T-helper 2 cell treated with Interferon-gamma antibody and Interleukin-4, amounts not matched to agents 5 μg/mL and 100 μg/mL, for 36 hours (primary cell): Measurements from ENCODE around the gene ZNF439.
"Not testable (repeated sequence)": the region's sequence is repeated elsewhere in the genome, so short reads cannot be mapped to it uniquely, and the experiment has no call there.

Experiments
- DNase-seq: peaks from one replicate; pipeline ENCODE4 v3.0.0; 2021; ENCODE audit warnings: low spot score
- H3K27ac Mint-ChIP-seq: one replicate; pipeline ENCODE4 v1.8.0; 2021; ENCODE audit warnings: mild to moderate bottlenecking, mixed read lengths
- H3K27me3 Mint-ChIP-seq: one replicate; pipeline ENCODE4 v1.8.0; 2021; ENCODE audit warnings: low read depth, mixed read lengths
- H3K36me3 Mint-ChIP-seq: one replicate; pipeline ENCODE4 v1.8.0; 2021; ENCODE audit warnings: low read depth, mixed read lengths
- H3K4me1 Mint-ChIP-seq: one replicate; pipeline ENCODE4 v1.8.0; 2021; ENCODE audit warnings: low read depth, mixed read lengths
- H3K4me3 Mint-ChIP-seq: one replicate; pipeline ENCODE4 v1.8.0; 2022; ENCODE audit warnings: mild to moderate bottlenecking, moderate library complexity, mixed read lengths
- H3K9me3 Mint-ChIP-seq: one replicate; pipeline ENCODE4 v1.8.0; 2021; ENCODE audit warnings: mixed read lengths

ZNF439 gene

GRCh38 chr19:11847615-11848014 lies 911 bp upstream of the ZNF439 start:
- H3K4me1 Mint-ChIP-seq = peaks cover 12% of the 10 kb centered on the region
- H3K27ac Mint-ChIP-seq, DNase-seq, H3K27me3 Mint-ChIP-seq: not testable (repeated sequence)
- H3K4me3 Mint-ChIP-seq = peak overlapping the region; percentile 15
- peaks cover 40% of the 10 kb centered on the region for H3K9me3 Mint-ChIP-seq
- H3K36me3 Mint-ChIP-seq = peaks cover 28% of the 10 kb centered on the region

- peak overlapping the region; percentile 84 for H3K27ac Mint-ChIP-seq
- H3K4me1 Mint-ChIP-seq = peaks cover 12% of the 10 kb centered on the region
- H3K4me3 Mint-ChIP-seq = peak overlapping the region; percentile 89
- H3K9me3 Mint-ChIP-seq = peaks cover 36% of the 10 kb centered on the region
- H3K27me3 Mint-ChIP-seq = no peaks in the 10 kb centered on the region
- H3K36me3 Mint-ChIP-seq = peaks cover 30% of the 10 kb centered on the region
- DNase-seq = no peak
Observed at GRCh38 chr19:11848200-11848593, 329 bp upstream of the ZNF439 start.

- DNase-seq, H3K27ac Mint-ChIP-seq, H3K27me3 Mint-ChIP-seq, H3K4me3 Mint-ChIP-seq: not testable (repeated sequence)
- H3K9me3 Mint-ChIP-seq = peaks cover 34% of the 10 kb centered on the region
- H3K36me3 Mint-ChIP-seq = peaks cover 40% of the 10 kb centered on the region
- H3K4me1 Mint-ChIP-seq = peaks cover 12% of the 10 kb centered on the region
Observed at GRCh38 chr19:11850289-11850688, 1.8 kb downstream of the ZNF439 start.

GRCh38 chr19:11853358-11853757 lies 4.8 kb downstream of the ZNF439 start:
- Mint-ChIP-seq H3K4me1 (peaks cover 9% of the 10 kb centered on the region), H3K4me3 (no peak overlapping the region), H3K9me3 (peaks cover 54% of the 10 kb centered on the region), H3K27me3 (no peaks in the 10 kb centered on the region), H3K36me3 (peaks cover 50% of the 10 kb centered on the region), H3K27ac (no peak overlapping the region)
- no peak for DNase-seq

- Mint-ChIP-seq H3K36me3 (peaks cover 31% of the 10 kb centered on the region), H3K4me1 (no peaks in the 10 kb centered on the region), H3K4me3 (no peak overlapping the region), H3K9me3 (peaks cover 74% of the 10 kb centered on the region), H3K27me3 (no peaks in the 10 kb centered on the region), H3K27ac (no peak overlapping the region)
- no peak for DNase-seq
Observed at GRCh38 chr19:11856596-11857250, 8.2 kb downstream of the ZNF439 start.

- Mint-ChIP-seq H3K4me3 (no peak overlapping the region), H3K27ac (no peak overlapping the region), H3K36me3 (peaks cover 38% of the 10 kb centered on the region), H3K27me3 (no peaks in the 10 kb centered on the region), H3K9me3 (peaks cover 87% of the 10 kb centered on the region), H3K4me1 (no peaks in the 10 kb centered on the region)
- no peak for DNase-seq
Observed at GRCh38 chr19:11860721-11861120, 12.2 kb downstream of the ZNF439 start.

GRCh38 chr19:11861301-11861700 lies 12.8 kb downstream of the ZNF439 start:
- Mint-ChIP-seq H3K4me3 (no peak overlapping the region), H3K27me3 (no peaks in the 10 kb centered on the region), H3K4me1 (no peaks in the 10 kb centered on the region), H3K36me3 (peaks cover 39% of the 10 kb centered on the region), H3K9me3 (peaks cover 84% of the 10 kb centered on the region), H3K27ac (no peak overlapping the region)
- no peak for DNase-seq

GRCh38 chr19:11867766-11868165 lies 19.2 kb downstream of the ZNF439 start:
- DNase-seq, H3K27me3 Mint-ChIP-seq, H3K4me3 Mint-ChIP-seq, H3K4me1 Mint-ChIP-seq, H3K27ac Mint-ChIP-seq: not testable (repeated sequence)
- Mint-ChIP-seq H3K36me3 (peaks cover 54% of the 10 kb centered on the region), H3K9me3 (peaks cover 76% of the 10 kb centered on the region)

- peaks cover 52% of the 10 kb centered on the region for H3K36me3 Mint-ChIP-seq
- no peaks in the 10 kb centered on the region for H3K27me3 Mint-ChIP-seq
- no peak overlapping the region for H3K4me3 Mint-ChIP-seq
- peaks cover 73% of the 10 kb centered on the region for H3K9me3 Mint-ChIP-seq
- no peaks in the 10 kb centered on the region for H3K4me1 Mint-ChIP-seq
- DNase-seq = no peak
- no peak overlapping the region for H3K27ac Mint-ChIP-seq
Observed at GRCh38 chr19:11868188-11868587, 19.7 kb downstream of the ZNF439 start.

- no peaks in the 10 kb centered on the region for H3K27me3 Mint-ChIP-seq
- H3K36me3 Mint-ChIP-seq = peaks cover 18% of the 10 kb centered on the region
- peaks cover 53% of the 10 kb centered on the region for H3K9me3 Mint-ChIP-seq
- no peak overlapping the region for H3K27ac Mint-ChIP-seq
- no peak for DNase-seq
- H3K4me3 Mint-ChIP-seq = no peak overlapping the region
- H3K4me1 Mint-ChIP-seq = no peaks in the 10 kb centered on the region
Observed at GRCh38 chr19:11872624-11873023, 24.1 kb downstream of the ZNF439 start.

- Mint-ChIP-seq H3K9me3 (peaks cover 41% of the 10 kb centered on the region), H3K4me1 (no peaks in the 10 kb centered on the region), H3K4me3 (no peak overlapping the region), H3K27me3 (no peaks in the 10 kb centered on the region), H3K36me3 (peaks cover 6% of the 10 kb centered on the region), H3K27ac (no peak overlapping the region)
- DNase-seq = no peak
Observed at GRCh38 chr19:11873762-11874161, 25.2 kb downstream of the ZNF439 start.

- not testable (repeated sequence) for H3K27ac Mint-ChIP-seq, H3K4me1 Mint-ChIP-seq, H3K4me3 Mint-ChIP-seq, H3K27me3 Mint-ChIP-seq, H3K36me3 Mint-ChIP-seq
- peaks cover 13% of the 10 kb centered on the region for H3K9me3 Mint-ChIP-seq
- peak; percentile 10 for DNase-seq
Observed at GRCh38 chr19:11879687-11880266, 31.3 kb downstream of the ZNF439 start.

- H3K36me3 Mint-ChIP-seq = no peaks in the 10 kb centered on the region
- no peak overlapping the region for H3K27ac Mint-ChIP-seq
- peaks cover 11% of the 10 kb centered on the region for H3K9me3 Mint-ChIP-seq
- no peaks in the 10 kb centered on the region for H3K27me3 Mint-ChIP-seq
- no peak for DNase-seq
- H3K4me1 Mint-ChIP-seq = peaks cover 2% of the 10 kb centered on the region
- no peak overlapping the region for H3K4me3 Mint-ChIP-seq
Observed at GRCh38 chr19:11880598-11880997, 32.1 kb downstream of the ZNF439 start.

GRCh38 chr19:11881151-11881800 lies 32.8 kb downstream of the ZNF439 start:
- Mint-ChIP-seq H3K27ac (no peak overlapping the region), H3K9me3 (peaks cover 9% of the 10 kb centered on the region), H3K4me3 (no peak overlapping the region), H3K27me3 (no peaks in the 10 kb centered on the region), H3K4me1 (peaks cover 2% of the 10 kb centered on the region), H3K36me3 (no peaks in the 10 kb centered on the region)
- peak; percentile 27 for DNase-seq
